ENCODE data around the gene THEMIS2. TPM values are rescaled to one million over a fixed set of nuclear protein-coding genes. Genes with fewer than 3 reads are reported as not detected.
"Not testable (repeated sequence)": the region's sequence is repeated elsewhere in the genome, so short reads cannot be mapped to it uniquely, and the experiment has no call there.

The THEMIS2 gene
- total RNA-seq, 4 donors from 2014 or later, result 20.1 to 36.0 (median 25.0) TPM

DNA sequence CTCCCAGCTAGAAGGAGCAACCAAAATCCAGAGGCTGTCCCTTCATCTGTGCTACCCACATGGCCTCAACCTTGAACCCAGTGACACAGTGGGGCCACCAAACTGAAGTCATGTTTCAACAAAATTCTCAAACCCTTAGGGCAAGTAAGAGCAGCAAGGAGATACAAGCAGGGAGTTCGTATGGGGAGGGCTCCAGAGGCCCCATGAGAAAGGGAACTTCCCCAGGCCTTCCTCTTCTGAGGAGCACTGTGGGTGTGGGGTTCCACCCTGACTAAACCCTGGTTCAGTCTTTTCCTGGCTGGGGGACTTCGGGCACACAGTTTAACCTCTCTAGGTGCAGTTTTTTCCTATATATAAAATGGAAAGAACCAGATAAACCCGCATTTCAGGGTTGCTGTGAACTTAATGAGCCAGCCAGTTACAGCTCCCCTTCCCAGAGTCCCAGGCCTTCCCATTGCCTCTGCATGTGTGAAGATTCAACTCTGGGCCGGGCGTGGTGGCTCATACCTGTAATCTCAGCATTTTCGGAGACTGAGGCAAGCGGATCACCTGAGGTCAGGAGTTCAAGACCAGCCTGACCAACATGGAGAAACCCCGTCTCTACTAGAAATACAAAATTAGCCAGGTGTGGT is 8.0 kb upstream of the THEMIS2 start:
- Histone ChIP-seq H3K4me1 (peaks cover 14 to 25% of the 10 kb centered on the region in 2 donors), H3K4me3 (replicated peaks in 1 of 3) (no peak overlapping the region), H3K36me3 (no peaks in the 10 kb centered on the region), H3K9me3 (no peaks in the 10 kb centered on the region), H3K27ac (peak overlapping the region in 2 of 3 donors; percentile 86 to 89), H3K27me3 (no peaks in the 10 kb centered on the region)
- no peak for DNase-seq
- intact Hi-C loops (cut with DNase I), result no loop called here
- WGBS, 2 donors, result 86% methylated on average over 8 of the region's 8 CpGs
- TF ChIP-seq POLR2A (IDR thresholded peaks at IDR 0.05), result no peak
- TF ChIP-seq, protein P1, sequence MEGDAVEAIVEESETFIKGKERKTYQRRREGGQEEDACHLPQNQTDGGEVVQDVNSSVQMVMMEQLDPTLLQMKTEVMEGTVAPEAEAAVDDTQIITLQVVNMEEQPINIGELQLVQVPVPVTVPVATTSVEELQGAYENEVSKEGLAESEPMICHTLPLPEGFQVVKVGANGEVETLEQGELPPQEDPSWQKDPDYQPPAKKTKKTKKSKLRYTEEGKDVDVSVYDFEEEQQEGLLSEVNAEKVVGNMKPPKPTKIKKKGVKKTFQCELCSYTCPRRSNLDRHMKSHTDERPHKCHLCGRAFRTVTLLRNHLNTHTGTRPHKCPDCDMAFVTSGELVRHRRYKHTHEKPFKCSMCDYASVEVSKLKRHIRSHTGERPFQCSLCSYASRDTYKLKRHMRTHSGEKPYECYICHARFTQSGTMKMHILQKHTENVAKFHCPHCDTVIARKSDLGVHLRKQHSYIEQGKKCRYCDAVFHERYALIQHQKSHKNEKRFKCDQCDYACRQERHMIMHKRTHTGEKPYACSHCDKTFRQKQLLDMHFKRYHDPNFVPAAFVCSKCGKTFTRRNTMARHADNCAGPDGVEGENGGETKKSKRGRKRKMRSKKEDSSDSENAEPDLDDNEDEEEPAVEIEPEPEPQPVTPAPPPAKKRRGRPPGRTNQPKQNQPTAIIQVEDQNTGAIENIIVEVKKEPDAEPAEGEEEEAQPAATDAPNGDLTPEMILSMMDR (IDR thresholded peaks at IDR 0.05), result no peak

GRCh38 chr1:27865821-27866220 is 6.5 kb upstream of the THEMIS2 start:
- no peak overlapping the region for H3K27ac ChIP-seq
- H3K9me3 ChIP-seq, result no peaks in the 10 kb centered on the region
- H3K36me3 ChIP-seq, result no peaks in the 10 kb centered on the region
- H3K27me3 ChIP-seq, result no peaks in the 10 kb centered on the region
- no peak for DNase-seq
- intact Hi-C loops (cut with DNase I), result no loop called here
- peaks cover 14 to 25% of the 10 kb centered on the region in 2 donors for H3K4me1 ChIP-seq
- 94 to 95% methylated on average over 10 of the region's 10 CpGs for WGBS, 2 donors
- H3K4me3 ChIP-seq (replicated peaks in 1 of 3), result no peak overlapping the region
- no peak for TF ChIP-seq POLR2A (IDR thresholded peaks at IDR 0.05)
- TF ChIP-seq, protein P1 (IDR thresholded peaks at IDR 0.05), result no peak

DNA sequence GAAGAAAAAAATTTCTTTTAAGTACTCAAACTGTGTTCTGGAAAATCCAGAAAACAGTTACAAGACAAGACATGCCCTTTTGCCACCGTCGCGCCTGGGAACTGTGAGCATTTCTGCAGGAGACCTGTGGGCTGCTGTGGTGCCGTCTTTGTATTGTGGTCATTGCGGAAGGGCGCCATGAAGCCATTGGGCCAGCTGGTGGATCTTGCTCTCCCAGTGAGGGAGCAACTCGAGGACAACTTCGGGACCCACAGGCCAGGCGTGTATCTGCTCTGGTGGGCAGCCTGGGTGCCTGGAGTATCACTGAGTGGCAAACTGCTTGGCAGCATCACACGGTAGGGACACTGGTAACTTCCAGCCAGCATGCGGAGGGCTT is 3.8 kb upstream of the THEMIS2 start:
- H3K27ac ChIP-seq, result no peak overlapping the region
- no peak for DNase-seq
- H3K4me1 ChIP-seq, result peaks cover 3 to 19% of the 10 kb centered on the region in 2 donors
- intact Hi-C loops (cut with DNase I), result no loop called here
- no peak overlapping the region for H3K4me3 ChIP-seq (replicated peaks in 1 of 3)
- no peaks in the 10 kb centered on the region for H3K27me3 ChIP-seq
- no peak for TF ChIP-seq POLR2A (IDR thresholded peaks at IDR 0.05)
- TF ChIP-seq, protein P1 (IDR thresholded peaks at IDR 0.05), result no peak
- no peaks in the 10 kb centered on the region for H3K9me3 ChIP-seq
- no peaks in the 10 kb centered on the region for H3K36me3 ChIP-seq
- WGBS, 2 donors, result 88 to 90% methylated on average over 6 to 11 of the region's 11 CpGs

DNA sequence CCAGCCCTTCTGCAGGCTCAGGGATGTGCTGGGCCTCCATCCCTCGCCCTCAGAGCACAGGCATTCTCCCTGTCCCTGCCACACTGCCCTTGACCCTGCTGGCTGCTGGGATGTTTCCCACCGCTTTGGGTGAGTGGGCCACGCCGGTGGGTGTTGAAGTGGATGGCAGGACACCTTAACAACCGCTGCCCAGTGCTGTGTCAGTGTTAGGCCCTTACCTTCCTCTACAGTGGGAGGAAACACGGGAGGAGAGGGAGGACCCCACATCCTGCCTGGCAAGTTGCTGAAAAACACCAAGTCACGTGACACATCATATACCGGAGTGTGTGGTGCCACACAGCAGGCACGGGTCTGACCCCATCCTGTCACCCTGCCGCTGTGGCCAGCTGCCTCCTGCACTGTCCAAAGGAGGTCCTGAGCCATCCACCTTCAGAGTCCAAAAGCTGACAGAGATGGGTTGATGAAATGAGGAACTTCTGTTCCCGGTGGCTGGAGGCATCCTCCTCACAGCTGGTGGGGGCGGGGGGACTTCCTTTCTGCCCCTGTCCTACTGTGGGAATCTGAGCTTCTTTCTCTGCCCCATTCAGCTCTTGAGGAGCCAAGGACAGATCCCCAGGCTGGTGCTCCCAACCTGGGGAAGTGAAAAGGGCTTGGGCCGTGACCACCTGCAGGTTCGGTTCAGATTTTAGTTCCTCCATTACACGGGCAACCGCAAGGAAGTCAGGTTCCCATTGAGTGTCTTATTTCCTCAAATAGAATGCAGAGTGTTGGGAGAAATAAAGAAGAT is 3.2 kb upstream of the THEMIS2 start:
- TF ChIP-seq, protein P1 (IDR thresholded peaks at IDR 0.05), result no peak
- no peak for TF ChIP-seq POLR2A (IDR thresholded peaks at IDR 0.05)
- Histone ChIP-seq H3K4me1 (peaks cover 0 to 15% of the 10 kb centered on the region in 2 donors), H3K9me3 (no peaks in the 10 kb centered on the region), H3K4me3 (replicated peaks in 1 of 3) (no peak overlapping the region), H3K27ac (peak overlapping the region in 1 of 3 donors; percentile 24), H3K27me3 (no peaks in the 10 kb centered on the region), H3K36me3 (no peaks in the 10 kb centered on the region)
- intact Hi-C loops (cut with DNase I), result no loop called here
- WGBS, 2 donors, result 46 to 72% methylated on average over 11 to 12 of the region's 16 CpGs
- DNase-seq, result no peak

- no peaks in the 10 kb centered on the region for H3K9me3 ChIP-seq
- WGBS, 2 donors, result 85 to 88% methylated on average over 1 of the region's 1 CpG
- H3K27me3 ChIP-seq, result no peaks in the 10 kb centered on the region
- H3K4me3 ChIP-seq (replicated peaks in 1 of 3), result no peak overlapping the region
- intact Hi-C loops (cut with DNase I), result no loop called here
- no peak overlapping the region for H3K27ac ChIP-seq
- no peaks in the 10 kb centered on the region for H3K36me3 ChIP-seq
- peaks cover 0 to 13% of the 10 kb centered on the region in 2 donors for H3K4me1 ChIP-seq
- DNase-seq, result no peak
- TF ChIP-seq POLR2A (IDR thresholded peaks at IDR 0.05), result no peak
- TF ChIP-seq, protein P1 (IDR thresholded peaks at IDR 0.05), result no peak
Observed at GRCh38 chr1:27869719-27870085, 2.6 kb upstream of the THEMIS2 start.

DNA sequence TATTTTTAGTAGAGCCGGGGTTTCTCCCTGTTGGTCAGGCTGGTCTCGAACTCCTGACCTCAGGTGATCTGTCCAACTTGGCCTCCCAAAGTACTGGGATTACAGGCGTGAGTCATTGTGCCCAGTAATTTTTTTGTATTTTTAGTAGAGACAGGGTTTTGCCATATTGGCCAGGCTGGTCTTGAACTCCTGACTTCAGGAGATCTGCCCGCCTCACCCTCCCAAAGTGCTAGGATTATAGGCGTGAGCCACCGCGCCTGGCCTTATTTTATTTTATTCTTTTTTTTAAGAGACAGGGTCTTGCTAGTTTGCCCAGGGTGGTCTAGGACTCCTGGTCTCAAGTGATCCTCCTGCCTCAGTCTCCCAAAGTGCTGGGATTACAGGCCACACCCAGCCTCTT is 1.3 kb upstream of the THEMIS2 start:
- H3K9me3 ChIP-seq; H3K4me3 ChIP-seq (replicated peaks in 1 of 3); intact Hi-C loops (cut with DNase I); H3K36me3 ChIP-seq; H3K27me3 ChIP-seq; DNase-seq; H3K27ac ChIP-seq: not testable (repeated sequence)
- peaks cover 3 to 21% of the 10 kb centered on the region in 2 donors for H3K4me1 ChIP-seq
- WGBS, 2 donors, result 95 to 96% methylated on average over 7 of the region's 7 CpGs
